Endothelial cell of umbilical vein (primary cell): Measurements from ENCODE around the gene MLIP. TPM values are rescaled to one million over a fixed set of nuclear protein-coding genes. Genes with fewer than 3 reads are reported as not detected.

Experiments used
- BruUV-seq: library from RNA; stranded (reverse); fragments of 400-500 nt; replicated peaks from 2 replicates; lab custom pipeline; 2021; lab: Mats Ljungman, UMichigan
- CTCF ChIA-PET: fragments of 300-600, 350-600 bp; sonication (Branson Sonifier 250); formaldehyde crosslinking; loops from one replicate; lab custom pipeline; 2021; ENCODE audit warnings: antibody characterized with exemption, inconsistent platforms; lab: Charles Lee
- POLR2A ChIA-PET: fragments of 300-600, 350-600 bp; sonication (Branson Sonifier 250); formaldehyde crosslinking; loops from one replicate; lab custom pipeline; 2021; ENCODE audit warnings: antibody characterized with exemption, inconsistent platforms; lab: Charles Lee
- DNase-seq: peaks from one replicate; pipeline ENCODE4 v3.0.0-alpha.2; 2011; ENCODE audit warnings: low read depth, low spot score
- FAIRE-seq: peaks from 2 replicates; lab custom pipeline; 2011; peaks lifted over from hg19 to GRCh38; lab: Jason Lieb, UNC
- H2AFZ ChIP-seq: 2 replicates; pipeline ENCODE4 v1.6.0; 2012; ENCODE audit warnings: low read depth, low read length, control low read depth, inconsistent platforms
- H3K27ac ChIP-seq: 2 replicates; pipeline ENCODE4 v1.5.1; 2011; ENCODE audit warnings: low read depth, mild to moderate bottlenecking, control low read depth, low read length, moderate library complexity; ENCODE audit not compliant: insufficient read depth
- H3K27me3 ChIP-seq, 2 experiments: 2 replicates each; pipeline versions ENCODE4 v1.6.0 to v1.6.1; 2011; ENCODE audit warnings: low read length in 2 of 2, mixed read lengths in 1 of 2; ENCODE audit not compliant: control insufficient read depth in 2 of 2, insufficient read depth in 2 of 2
- H3K36me3 ChIP-seq, 2 experiments: 2 replicates in 1 of 2; 3 replicates in 1 of 2; pipeline ENCODE4 v1.5.1; 2011; ENCODE audit warnings: low read length in 2 of 2, mild to moderate bottlenecking in 1 of 2, moderate library complexity in 1 of 2; ENCODE audit not compliant: control insufficient read depth in 2 of 2, insufficient read depth in 2 of 2; ENCODE audit errors: extremely low read depth in 1 of 2
- H3K4me1 ChIP-seq: 3 replicates; pipeline ENCODE4 v1.5.1; 2011; ENCODE audit warnings: mild to moderate bottlenecking, low read length; ENCODE audit not compliant: control insufficient read depth, insufficient read depth; ENCODE audit errors: extremely low read depth
- H3K4me2 ChIP-seq: 2 replicates; pipeline ENCODE4 v1.6.1; 2011; ENCODE audit warnings: low read length, control low read depth, mixed read lengths; ENCODE audit not compliant: insufficient read depth
- H3K4me3 ChIP-seq, 3 experiments: fragments of 200-600 bp in 1 of 3; sonication (generic), shearing (Covaris generic) in 1 of 3; replicated peaks in 1 of 3; 2 replicates each; pipeline ENCODE4 v1.5.1; 2011 to 2016; ENCODE audit warnings: control low read depth in 3 of 3, low read length in 3 of 3, mild to moderate bottlenecking in 2 of 3, inconsistent platforms in 1 of 3, low read depth in 1 of 3, moderate library complexity in 1 of 3; ENCODE audit not compliant: insufficient read depth in 1 of 3
- H3K79me2 ChIP-seq: 2 replicates; pipeline ENCODE4 v1.6.0; 2012; ENCODE audit warnings: low read length, inconsistent platforms; ENCODE audit not compliant: control insufficient read depth, insufficient read depth
- H3K9ac ChIP-seq: replicated peaks from 2 replicates; pipeline ENCODE3; 2011; ENCODE audit warnings: low read length, control low read depth; ENCODE audit not compliant: insufficient read depth; ENCODE audit errors: extremely low read depth
- H3K9me1 ChIP-seq: replicated peaks from 3 replicates; pipeline ENCODE4 v1.6.0; 2011; ENCODE audit warnings: mild to moderate bottlenecking, low read length; ENCODE audit not compliant: control insufficient read depth, insufficient read depth; ENCODE audit errors: extremely low read depth
- H3K9me3 ChIP-seq: replicated peaks from 2 replicates; pipeline ENCODE4 v1.5.1; 2012; ENCODE audit warnings: low read length, inconsistent platforms; ENCODE audit not compliant: control insufficient read depth, insufficient read depth
- H4K20me1 ChIP-seq: replicated peaks from 2 replicates; pipeline ENCODE3; 2011; ENCODE audit warnings: mild to moderate bottlenecking, low read length; ENCODE audit not compliant: control insufficient read depth, insufficient read depth; ENCODE audit errors: extremely low read depth
- CTCF ChIP-seq, 2 donors: IDR thresholded peaks; 1 replicate in 1 of 2; 2 replicates in 1 of 2; pipeline ENCODE4 v1.5.1; 2011; ENCODE audit warnings: low read length in 2 of 2, mild to moderate bottlenecking in 2 of 2, moderate library complexity in 2 of 2, control low read depth in 1 of 2, inconsistent platforms in 1 of 2, low read depth in 1 of 2; ENCODE audit not compliant: insufficient read depth in 1 of 2; ENCODE audit errors: extremely low read depth in 1 of 2
- EZH2 ChIP-seq: IDR thresholded peaks from 2 replicates; pipeline ENCODE4 v1.6.1; 2012; ENCODE audit warnings: borderline replicate concordance, low read depth, mild to moderate bottlenecking, moderate library complexity, low read length, inconsistent platforms; ENCODE audit not compliant: severe bottlenecking
- FOS ChIP-seq: IDR thresholded peaks from 2 replicates; pipeline ENCODE4 v1.6.1; 2011; ENCODE audit warnings: mild to moderate bottlenecking, low read length, moderate library complexity, borderline replicate concordance; ENCODE audit not compliant: insufficient read depth
- GATA2 ChIP-seq: IDR thresholded peaks from 2 replicates; pipeline ENCODE4 v1.7.0; 2011; ENCODE audit warnings: low read depth, mild to moderate bottlenecking, moderate library complexity, mixed read lengths, low read length; ENCODE audit not compliant: insufficient read length, insufficient read depth
- JUN ChIP-seq: IDR thresholded peaks from 2 replicates; pipeline ENCODE4 v1.6.1; 2011; ENCODE audit warnings: borderline replicate concordance, low read depth; ENCODE audit not compliant: insufficient read length, insufficient read depth
- MAX ChIP-seq: IDR thresholded peaks from 2 replicates; pipeline ENCODE4 v1.6.1; 2011; ENCODE audit not compliant: insufficient read depth, insufficient read length
- POLR2A ChIP-seq: IDR thresholded peaks from 2 replicates; pipeline ENCODE4 v1.6.1; 2012; ENCODE audit warnings: low read depth, mild to moderate bottlenecking, control low read depth, low read length
- dilution Hi-C: fragments of 300-500 bp; cut with MboI; formaldehyde crosslinking; loops from one replicate; pipeline ENCODE4 v1.15.0; 2019; ENCODE audit warnings: low sequenced_read_pairs; ENCODE audit not compliant: extremely low pct_ligation_motif_present
- intact Hi-C: fragments of 100-400 bp; cut with micrococcal nuclease; formaldehyde crosslinking; loops from one replicate; pipeline ENCODE4 v1.10.0; 2022
- polyA plus RNA-seq, 4 experiments: library from polyadenylated mRNA; depleted of rRNA in 3 of 4; stranded (reverse) in 3 of 4; unstranded in 1 of 4; fragments of >200 nt; gene quantifications; 2 replicates each; pipeline versions ENCODE4 v1.2.1 to v1.2.3, GENCODE V29; 2011 to 2012; ENCODE audit warnings: missing spikeins in 1 of 4
- total RNA-seq: library from RNA; stranded (reverse); gene quantifications from 2 replicates; pipeline ENCODE4 v1.2.3, GENCODE V29; 2021

Gene MLIP
- total and polyA plus RNA-seq, 2 donors (not counting 3 experiments of a cell fraction or from before 2014, with no cell fraction given): 4.1 to 11.6 TPM

- dilution Hi-C loops (no loop called here), intact Hi-C loops (loop anchor here (5.0 kb wide), 1 partner anchor 214 kb away; no protein-coding TSS in a partner anchor)
- ChIA-PET CTCF (interaction anchor here (1.0 to 8.3 kb wide), 7 partner anchors 11 to 803 kb away, joined by 3 to 94 read pairs (median 4); no protein-coding TSS in a partner anchor), POLR2A (no interaction called here)
- Histone ChIP-seq H3K9ac (no peak overlapping the region), H3K79me2 (no peaks in the 10 kb centered on the region), H2AFZ (no peak overlapping the region), H3K4me3 (no peak overlapping the region), H4K20me1 (no peaks in the 10 kb centered on the region), H3K9me1 (no peaks in the 10 kb centered on the region), H3K9me3 (no peaks in the 10 kb centered on the region), H3K4me2 (no peak overlapping the region), H3K36me3 (no peaks in the 10 kb centered on the region), H3K27me3 (no peaks in the 10 kb centered on the region), H3K4me1 (peaks cover 7% of the 10 kb centered on the region), H3K27ac (no peak overlapping the region)
- TF ChIP-seq JUN (no peak), CTCF (IDR thresholded peaks at IDR 0.05; ENCODE audit: extremely low read depth in 1 of 2, insufficient read depth in 1 of 2, low read depth in 1 of 2, low read length in 2 of 2) (peak in 1 of 2 donors; percentile 15)
- DNase-seq (no peak), FAIRE-seq (no peak)
- BruUV-seq: no TSS peak
Observed at GRCh38 chr6:54266400-54266923, 155.2 kb downstream of the MLIP start.

- no peak overlapping the region for H3K4me3 ChIP-seq
- POLR2A ChIA-PET: interaction anchor here (0.6 kb wide), 1 partner anchor 783 kb away, joined by 10 read pairs; no protein-coding TSS in a partner anchor
- intact Hi-C loops: loop anchor here (1.0 to 5.0 kb wide), 2 partner anchors 215 to 281 kb away; no protein-coding TSS in a partner anchor
- no peak overlapping the region for H3K9ac ChIP-seq
- no peaks in the 10 kb centered on the region for H3K9me1 ChIP-seq
- H3K27ac ChIP-seq: no peak overlapping the region
- DNase-seq (peak; percentile 65), FAIRE-seq (peak; percentile 40)
- TF ChIP-seq GATA2 (no peak), FOS (no peak), MAX (no peak), POLR2A (no peak), EZH2 (no peak), CTCF (IDR thresholded peaks at IDR 0.05; ENCODE audit: extremely low read depth in 1 of 2, insufficient read depth in 1 of 2, low read depth in 1 of 2, low read length in 2 of 2) (peak; percentile 44 to 48)
- H3K27me3 ChIP-seq: no peaks in the 10 kb centered on the region
- no peak overlapping the region for H3K4me2 ChIP-seq
- no peaks in the 10 kb centered on the region for H3K79me2 ChIP-seq
- H3K36me3 ChIP-seq: no peaks in the 10 kb centered on the region
- H3K4me1 ChIP-seq: peaks cover 7% of the 10 kb centered on the region
- no peaks in the 10 kb centered on the region for H3K9me3 ChIP-seq
- CTCF ChIA-PET: interaction anchor here (0.6 to 8.3 kb wide), 13 partner anchors 9 to 801 kb away, joined by 3 to 94 read pairs (median 3); no protein-coding TSS in a partner anchor
- dilution Hi-C loops: no loop called here
- H4K20me1 ChIP-seq: no peaks in the 10 kb centered on the region
- H2AFZ ChIP-seq: no peak overlapping the region
- no TSS peak for BruUV-seq
Observed at GRCh38 chr6:54267798-54268197, 156.6 kb downstream of the MLIP start.
